HG02938 (cell line): ENCODE data around the gene UBE2O.
"Not testable (repeated sequence)": the region's sequence is repeated elsewhere in the genome, so short reads cannot be mapped to it uniquely, and the experiment has no call there.

Source experiments
- ATAC-seq: cut with Tn5 transposase; IDR thresholded peaks from one replicate; pipeline ENCODE4 v1.9.1; 2021; ENCODE audit warnings: mild to moderate bottlenecking, moderate library complexity; ENCODE audit not compliant: unreplicated experiment

Gene UBE2O

DNA sequence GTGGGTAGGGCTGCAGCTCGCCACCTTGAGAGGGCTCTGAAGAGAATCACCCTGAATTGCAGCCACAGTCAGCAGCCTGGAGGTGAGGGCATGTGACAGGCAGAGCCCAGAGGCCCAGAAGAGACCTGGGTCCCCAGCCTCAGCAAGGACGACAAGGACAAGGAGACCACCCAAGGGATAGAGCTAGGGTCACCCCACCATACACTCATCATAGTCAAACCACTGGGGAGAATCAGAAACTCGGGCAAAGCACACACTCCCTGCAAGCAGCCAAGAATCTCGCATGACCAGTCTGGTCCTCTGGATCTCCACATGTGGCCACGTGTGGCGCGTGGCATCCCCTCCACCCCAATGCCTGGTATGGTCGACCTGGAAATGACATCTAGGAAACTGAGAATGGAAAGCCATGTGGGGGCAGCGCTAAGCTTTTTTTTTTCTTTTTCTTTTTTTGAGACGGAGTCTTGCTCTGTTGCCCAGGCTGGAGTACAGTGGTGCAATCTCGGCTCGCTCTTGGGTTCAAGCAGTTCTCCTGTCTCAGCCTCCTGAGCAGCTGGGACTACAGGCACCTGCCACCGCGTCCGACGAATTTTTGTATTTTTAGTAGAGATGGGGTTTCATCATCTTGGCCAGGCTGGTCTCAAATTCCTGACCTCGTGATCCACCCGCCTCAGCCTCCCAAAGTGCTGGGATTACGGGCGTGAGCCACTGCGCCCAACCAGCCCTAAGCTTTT is 73.1 kb downstream of the UBE2O start:
- no peak for ATAC-seq

DNA sequence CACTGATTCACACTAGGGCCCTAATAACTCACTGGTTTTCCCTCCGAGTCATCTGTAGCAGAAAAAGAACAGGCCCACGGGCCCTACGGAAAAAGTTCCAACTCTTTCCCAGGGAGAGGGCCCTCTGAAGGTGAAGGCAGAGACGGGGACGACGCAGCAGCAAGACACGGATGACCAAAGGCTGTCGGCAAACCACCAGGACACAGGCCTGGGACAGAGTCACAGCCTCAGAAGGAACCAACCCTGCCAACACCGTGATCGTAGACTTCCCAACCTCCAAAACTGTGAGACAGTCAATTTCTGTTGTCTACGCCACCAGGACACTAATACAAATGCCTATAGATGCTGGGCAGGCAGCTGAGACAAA is 73.7 kb downstream of the UBE2O start:
- no peak for ATAC-seq

DNA sequence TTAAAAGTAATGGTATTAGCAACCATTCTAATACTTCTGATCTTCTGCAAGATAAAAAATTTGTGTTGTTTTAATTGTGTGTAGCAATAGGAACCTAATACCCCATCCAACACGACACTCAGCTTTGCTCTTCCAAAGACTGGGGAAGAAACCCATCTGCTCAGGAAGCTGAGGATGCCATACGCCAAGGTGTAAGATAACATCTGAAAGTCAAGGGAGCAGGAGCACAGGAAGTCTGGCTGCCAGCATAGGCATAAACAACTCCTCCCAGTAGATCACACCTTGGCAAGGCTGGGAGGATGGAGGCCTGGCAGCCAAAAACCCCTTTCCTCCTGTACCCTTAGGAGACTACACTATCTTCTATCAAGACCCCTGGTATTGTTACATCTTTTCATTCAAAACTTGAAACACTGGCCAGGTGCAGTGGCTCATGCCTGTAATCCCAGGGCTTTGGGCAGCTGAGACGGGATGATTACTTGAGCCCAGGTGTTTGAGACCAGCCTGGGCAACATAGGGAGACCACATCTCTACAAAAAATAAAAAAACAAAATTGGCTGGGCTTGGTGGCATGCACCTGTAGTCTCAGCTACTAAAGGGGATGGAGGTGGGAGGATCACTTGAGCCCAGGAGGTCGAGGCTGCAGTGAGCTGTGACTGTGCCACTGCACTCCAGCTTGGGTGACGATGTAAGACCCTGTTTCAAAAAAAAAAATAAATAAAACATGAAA is 74.2 kb downstream of the UBE2O start:
- no peak for ATAC-seq

DNA sequence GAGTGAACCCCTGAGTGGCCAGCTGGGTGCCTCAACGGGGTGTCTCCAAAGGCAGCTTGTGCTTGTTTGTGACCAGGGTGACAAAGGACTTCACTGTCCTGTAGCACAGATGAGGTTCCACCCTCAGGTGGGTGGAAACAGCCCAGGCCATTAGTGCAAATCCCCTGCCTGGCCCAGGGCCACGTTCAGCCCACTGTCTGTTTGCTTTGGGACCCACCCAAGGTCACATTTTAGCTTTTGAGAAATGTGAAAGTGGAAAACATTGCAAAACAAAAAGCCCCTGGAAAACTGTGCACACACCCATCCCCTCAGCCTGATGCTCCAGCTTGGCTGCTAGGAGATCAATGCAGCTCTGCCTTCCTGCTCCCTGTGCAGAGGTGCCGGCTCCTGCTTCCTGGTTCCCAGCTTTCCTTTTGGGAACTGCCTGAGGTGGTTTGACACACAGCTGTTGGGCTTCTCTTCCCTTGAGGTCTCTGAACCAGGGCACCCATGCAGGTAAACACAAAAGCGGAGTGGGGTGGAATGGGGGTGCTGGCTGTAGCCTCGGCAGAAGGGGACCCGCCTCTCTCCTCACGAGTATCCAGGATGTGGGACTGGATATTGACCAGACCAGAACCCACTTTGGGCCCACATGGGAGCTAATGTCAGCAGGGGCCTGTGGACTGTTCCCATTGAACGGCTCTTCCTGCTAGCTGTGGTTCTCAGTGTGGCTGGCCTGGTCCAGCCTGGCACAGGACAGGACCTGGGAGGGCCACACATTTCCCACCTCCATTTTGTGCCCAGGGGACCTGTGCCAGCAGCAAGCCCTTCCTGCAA is 76.4 kb downstream of the UBE2O start:
- no peak for ATAC-seq

DNA sequence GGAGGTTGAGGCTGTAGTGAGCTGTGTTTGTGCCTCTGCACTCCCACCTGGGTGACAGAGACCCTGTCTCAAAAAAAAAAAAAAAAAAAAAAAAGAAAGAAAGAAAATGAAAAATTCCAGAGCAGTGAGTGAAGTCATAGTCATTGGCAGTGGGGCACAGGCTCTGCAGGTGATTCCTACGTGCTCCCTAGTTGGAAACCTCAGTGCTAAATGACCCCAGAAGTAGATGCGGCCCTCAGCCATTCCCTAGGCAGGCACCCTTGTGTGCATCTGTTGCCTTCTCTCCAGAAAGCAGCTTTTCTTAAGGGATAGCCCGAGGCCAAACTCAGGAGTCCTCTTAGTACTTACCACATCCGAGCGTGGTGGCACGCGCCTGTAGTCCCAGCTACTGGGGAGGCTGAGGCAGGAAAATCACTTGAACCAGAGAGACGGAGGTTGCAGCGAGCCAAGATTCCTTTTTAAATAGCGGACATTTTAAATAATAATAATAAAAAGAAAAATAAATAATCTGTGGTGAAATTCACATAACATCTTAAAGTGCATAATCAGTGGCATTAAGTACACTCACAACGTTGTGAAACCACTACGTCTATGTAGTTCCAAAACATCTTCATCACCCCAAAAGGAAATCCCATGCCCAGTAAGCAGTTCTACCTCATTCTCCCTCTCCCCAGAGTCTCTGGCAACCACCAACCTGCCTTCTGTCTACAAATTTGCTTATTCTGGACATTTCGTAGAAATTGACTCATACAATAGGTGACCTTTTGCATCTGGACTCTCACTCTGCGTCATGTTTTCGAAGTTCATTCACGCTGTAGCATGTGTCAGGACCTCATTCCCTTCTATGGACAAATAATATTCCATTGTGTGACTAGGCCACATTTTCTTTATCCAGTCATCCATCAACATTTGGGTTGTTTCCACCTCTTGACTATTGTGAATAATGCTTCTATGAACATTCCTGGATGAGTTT is 81.0 kb downstream of the UBE2O start:
- no peak for ATAC-seq

DNA sequence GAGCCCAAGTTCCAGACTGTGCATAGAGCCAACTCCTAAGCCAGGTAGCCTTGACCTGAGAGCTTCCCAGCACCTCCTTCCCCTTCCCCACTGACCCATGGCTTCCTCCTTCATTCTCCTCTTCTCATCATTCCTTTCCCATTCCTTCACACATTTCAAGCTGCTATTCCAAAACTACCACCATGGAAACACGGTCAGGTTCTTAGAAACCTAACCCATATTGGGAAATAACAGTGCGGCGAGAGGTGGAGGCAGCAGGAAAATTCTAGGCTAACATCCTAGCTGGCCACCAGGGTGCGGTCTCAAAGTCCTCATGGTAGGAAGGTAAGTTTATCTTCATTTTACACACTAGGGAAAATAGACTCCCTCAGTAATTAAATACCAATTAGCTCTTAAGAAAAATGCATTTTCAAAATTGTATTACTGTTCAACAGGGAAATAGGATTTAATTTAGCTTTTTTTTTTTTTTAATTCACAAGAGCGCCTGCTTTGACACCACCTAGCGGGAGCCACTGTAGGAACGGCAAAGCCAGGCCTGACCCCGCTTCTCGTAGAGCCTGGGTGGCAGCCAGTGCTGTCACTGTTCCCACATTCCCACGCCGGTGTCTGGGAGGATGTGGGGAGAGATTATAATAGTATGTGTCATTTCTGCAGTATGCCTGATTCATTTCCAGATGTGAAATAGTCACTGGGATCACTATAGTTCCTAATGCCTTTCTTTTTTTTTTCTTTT is 82.5 kb downstream of the UBE2O start:
- ATAC-seq = no peak

DNA sequence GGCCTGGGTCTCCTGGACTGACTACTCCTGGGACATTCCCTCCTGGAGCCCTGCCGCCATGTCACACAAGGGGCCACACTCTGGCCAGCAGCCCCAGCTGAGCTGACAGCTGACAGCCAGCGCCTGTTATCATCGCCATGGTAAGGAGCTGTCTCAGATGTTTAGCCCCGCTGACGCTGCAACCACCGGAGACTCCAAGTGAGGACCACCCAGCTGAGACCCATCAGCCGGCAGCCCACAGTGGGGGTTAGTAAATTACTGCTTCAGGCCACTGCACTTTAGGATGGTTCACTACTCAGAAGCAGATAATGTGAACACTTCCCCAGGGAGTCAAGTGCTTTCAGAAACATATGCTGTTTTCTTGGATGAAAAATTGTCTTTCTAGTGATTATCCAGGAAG is 83.1 kb downstream of the UBE2O start:
- ATAC-seq = no peak

DNA sequence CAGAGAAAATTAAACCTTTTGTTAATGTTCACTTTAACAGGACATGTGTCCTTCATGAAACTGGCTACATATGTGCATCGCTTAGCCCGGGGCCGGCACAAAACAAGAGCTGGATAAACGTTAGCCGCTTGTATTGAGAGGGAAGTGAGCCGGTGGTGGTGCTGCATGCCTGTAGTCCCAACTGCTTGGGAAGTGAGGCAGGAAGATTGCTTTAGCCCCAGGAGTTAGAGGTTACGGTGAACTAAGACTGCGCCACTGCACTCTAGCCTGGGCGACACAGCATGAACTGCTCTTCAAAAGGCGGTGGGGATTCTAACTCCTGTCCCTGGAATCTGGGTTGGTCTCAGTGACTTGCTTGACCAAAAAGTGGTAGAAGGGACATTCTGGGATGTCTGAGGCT is 83.6 kb downstream of the UBE2O start:
- ATAC-seq = no peak

DNA sequence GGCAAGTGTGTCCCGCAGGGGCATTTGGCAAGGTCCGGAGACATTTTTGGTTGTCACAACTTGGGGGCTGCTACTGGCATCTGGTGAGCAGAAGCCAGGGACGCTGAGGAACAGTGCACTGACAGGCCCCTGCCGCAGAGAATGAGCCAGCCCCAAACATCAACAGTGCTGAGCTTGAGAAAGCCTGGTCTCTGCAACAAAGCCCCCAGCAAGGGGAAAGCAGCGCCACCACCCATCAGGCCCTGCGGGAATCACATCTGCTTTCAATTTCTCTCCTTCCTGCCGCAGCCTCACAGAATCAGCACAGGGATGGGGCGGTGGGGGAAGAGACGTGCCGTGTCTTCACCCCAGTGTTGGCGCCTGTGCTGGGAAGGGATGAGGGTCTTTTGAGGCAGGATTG is 84.4 kb downstream of the UBE2O start:
- no peak for ATAC-seq

DNA sequence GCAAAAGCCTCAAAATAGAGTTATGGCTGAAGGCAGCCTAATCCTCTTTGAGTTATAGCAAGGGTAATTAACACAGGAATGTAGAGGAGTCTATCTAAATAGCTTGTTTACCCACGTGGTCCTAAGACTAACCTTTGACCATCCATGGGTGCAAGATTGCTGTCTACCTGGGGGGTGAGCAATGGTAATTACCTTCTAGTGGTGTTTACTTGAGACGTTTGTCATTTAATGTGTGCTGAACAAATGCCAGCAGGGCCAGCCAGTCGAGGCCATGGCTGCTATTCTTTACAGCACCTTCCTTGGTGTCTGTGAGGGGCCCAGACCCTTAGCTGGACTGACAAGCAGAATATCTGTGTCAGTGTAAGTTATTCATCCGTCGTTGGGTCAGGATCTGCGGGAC is 85.3 kb downstream of the UBE2O start:
- ATAC-seq = no peak

DNA sequence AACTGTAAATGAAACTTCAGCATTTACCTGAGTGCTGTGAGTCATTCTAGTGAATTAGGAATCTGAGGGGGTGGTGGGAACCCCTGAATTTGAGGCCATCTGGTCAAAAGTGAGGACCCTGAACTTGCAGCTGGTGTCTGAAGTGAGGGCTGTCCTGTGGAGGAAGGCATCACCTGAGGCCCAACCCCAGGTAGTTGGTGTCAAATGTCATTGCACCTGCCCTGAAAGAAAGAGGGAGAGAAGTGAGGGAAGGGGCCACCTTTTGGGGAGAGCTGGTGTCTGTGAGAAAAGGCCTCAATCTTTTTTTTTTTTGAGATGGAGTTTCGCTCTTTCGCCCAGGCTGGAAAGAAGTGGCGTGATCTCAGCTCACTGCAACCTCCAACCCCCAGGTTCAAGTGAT is 86.7 kb downstream of the UBE2O start:
- ATAC-seq = no peak

DNA sequence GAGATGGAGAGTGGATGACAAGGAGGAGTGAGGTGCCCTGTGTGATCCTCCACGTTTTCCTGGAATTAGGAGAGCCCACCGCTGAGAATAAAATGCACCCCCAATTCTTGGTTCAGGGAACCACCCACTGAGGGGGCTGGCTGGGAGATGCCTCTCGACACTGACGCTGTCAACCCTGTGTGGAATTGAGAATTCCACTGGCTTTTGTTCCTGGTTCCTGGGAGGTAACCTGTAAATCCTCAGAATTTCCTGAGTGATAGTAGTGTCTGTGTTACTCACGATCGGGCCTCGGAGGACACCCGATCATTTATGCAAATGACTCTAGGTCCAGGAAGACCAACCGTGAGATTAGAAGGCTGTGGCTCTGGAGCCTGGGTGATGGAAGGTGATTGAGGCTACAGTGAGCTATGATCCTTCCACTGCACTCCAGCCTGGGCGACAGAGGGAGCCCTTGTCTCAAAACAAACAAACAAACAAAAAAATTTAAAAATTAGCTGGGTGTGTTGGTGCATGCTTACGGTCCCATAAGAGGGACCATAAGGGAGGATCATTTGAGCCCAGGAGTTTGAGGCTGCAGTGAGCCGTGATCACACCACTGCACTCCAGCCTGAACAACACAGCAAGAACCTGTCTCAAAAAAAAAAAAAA is 87.6 kb downstream of the UBE2O start:
- no peak for ATAC-seq

DNA sequence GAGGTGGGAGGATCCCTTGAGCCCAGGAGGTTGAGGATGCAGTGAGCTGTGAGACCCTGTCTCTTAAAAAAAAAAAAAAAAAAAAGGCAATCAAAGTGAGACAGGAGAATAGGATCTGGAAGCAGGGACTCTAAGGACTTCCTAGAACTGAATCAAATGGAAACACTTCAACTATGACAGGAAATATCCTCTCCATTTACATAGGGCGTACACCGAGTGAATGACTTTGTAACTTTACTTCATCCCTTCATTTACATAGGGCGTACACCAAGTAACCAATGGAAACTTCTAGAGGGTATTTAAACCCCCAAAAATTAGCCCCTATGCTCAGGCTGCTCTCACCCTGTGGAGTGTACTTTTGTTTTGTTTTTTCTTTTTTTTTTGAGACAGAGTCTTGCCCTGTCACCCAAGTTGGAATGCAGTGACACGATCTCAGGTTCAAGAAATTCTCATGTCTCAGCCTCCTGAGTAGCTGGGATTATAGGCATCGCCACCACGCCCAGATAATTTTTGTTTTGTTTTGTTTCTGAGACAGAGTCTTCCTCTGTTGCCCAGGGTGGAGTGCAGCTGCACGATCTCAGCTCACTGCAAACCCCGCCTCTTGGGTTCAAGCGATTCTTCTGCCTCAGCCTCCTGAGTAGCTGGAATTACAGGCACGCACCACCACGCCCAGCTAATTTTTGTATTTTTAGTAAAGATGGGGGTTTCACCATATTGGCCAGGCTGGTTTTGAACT is 89.7 kb downstream of the UBE2O start:
- no peak for ATAC-seq

DNA sequence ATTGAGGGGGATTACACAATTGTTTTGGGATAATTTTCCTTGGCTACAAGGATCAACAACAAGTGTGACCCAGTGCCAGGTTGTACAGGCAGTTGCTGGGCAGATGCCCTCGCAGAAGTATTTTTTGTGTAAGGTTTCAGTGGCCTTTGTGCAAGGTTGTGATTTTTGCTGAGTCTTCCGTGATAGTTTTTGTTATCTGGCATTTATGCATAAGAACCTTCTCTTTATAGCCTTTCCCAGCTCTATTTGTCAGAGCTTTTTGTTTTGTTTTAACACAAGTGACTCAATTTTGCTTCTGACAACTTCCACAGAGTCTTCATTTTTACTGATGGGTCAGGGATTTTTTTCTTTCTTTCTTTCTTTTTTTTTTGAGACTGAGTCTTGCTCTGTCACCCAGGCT is 92.5 kb downstream of the UBE2O start:
- ATAC-seq = no peak

DNA sequence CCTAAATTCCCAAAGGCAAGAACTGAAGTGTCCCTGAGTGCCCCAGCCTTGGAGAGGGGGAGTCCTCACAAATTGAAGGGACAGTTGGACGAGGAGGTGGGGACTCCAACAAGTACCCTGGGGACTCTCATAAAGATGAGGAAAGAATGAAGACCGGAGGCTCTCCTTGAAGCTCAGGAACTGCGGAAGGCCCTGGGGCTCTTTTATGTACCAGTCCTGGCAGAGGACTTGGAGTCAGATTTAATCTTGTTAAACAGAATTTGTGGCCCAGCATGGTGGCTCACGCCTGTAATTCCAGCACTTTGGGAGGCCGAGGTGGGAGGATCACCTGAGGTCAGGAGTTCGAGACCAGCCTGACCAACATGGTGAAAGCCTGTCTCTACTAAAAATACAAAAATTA is 93.2 kb downstream of the UBE2O start:
- ATAC-seq = not testable (repeated sequence)

DNA sequence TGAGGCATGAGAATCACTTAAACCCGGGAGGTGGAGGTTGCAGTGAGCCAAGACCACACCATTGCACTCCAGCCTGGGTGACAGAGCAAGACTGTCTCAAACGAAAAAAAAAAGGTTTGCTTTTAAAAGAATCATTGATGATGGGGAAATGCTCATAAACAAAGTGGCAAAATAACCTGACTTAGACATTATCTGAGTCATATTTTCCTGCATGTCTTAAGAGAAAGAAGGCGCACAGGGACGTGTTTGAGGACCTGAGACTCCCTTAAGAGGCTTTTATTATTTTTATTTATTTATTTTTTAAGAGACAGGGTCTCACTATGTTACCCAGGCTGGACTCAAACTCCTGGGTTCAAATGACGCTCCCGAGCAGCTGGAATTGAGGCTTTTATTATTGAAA is 93.6 kb downstream of the UBE2O start:
- no peak for ATAC-seq

DNA sequence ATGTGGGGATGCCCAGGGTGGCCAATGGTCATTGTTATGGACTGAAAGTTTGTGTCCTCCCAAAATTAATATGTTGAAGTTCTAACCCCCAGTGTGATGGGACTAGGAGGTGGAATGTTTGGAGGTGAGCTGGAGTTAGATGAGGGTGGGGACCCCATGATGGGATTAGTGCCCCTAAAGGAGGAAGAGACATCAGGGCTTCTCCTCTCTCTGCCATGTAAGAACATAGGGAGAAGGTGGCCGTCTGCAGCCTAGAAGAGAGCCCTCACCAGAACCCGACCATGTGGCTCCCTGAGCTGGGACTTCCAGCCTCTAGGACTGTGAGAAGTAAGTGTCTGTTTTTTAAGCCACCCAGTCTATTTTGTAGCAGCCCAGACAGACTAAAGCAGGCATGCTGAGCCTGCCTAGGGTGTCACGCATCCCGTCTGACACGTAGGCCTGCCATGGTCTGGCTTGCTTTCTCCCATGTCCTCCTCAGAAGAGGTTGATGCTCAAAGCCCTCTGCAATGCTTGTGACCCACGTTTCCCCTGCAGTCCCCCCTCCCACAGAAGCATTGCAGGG is 95.3 kb downstream of the UBE2O start:
- no peak for ATAC-seq

DNA sequence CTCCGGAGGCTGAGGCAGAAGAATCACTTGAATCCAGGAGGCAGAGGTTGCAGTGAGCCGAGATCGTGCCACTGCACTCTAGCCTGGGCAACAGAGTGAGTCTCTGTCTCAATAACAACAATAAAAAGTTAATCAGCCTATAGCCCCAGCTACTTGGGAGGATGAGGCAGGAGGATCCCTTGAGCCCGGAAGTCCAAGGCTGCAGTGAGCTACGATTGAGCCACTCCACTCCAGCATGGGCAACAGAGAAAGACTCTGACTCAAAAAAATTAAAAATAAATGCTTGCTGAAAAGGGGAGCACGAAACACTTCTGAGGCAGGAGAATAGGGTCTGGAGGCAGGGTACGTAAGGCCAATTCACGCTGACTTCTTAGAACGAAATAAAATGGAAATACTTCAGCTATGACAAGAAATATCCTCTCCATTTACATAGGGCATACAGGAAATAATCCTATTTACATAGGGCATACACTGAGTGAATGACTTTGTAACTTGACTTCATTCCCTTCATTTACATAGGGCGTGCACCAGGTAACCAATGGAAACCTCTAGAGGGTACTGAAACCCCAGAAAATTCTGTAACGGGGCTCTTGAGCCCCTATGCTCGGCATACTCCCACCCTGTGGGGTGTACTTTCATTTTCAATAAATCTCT is 96.0 kb downstream of the UBE2O start:
- no peak for ATAC-seq
